Fibroblast of skin of left biceps (primary cell): ENCODE results near the gene PLD6.

Source experiments
- DNase-seq, 2 experiments: peaks; one replicate each; pipeline ENCODE4 v3.0.0-alpha.2; 2013; ENCODE audit warnings: low read depth in 2 of 2

The PLD6 gene

GRCh38 chr17:17227608-17228520 is 21.7 kb upstream of the PLD6 start:
- DNase-seq = no peak

- no peak for DNase-seq
These were observed 20.5 kb upstream of the PLD6 start for GRCh38 chr17:17226451-17227265.

GRCh38 chr17:17225901-17226300 is 19.8 kb upstream of the PLD6 start:
- DNase-seq = no peak

- no peak for DNase-seq
These were observed 18.0 kb upstream of the PLD6 start for GRCh38 chr17:17224137-17224536.

DNA sequence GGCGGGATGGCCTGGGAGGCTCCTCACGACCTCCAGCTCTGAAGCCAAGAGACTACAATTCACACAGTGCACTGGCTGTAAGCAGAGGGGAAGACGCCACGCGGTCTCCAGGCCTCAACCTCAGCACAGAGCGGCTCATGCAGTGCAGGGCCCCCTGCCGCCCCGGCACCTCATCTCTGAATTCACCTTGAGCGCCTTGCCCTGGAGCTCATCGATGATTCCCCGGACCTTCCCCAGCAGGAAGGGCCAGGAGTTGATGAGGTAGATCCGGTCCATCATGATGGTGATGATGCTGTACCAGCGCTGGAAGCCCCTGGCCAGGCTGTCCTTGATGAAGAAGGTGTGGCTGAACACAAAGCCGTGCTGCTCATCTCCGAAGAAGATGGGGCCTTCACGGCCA is 17.6 kb upstream of the PLD6 start:
- DNase-seq = no peak

DNA sequence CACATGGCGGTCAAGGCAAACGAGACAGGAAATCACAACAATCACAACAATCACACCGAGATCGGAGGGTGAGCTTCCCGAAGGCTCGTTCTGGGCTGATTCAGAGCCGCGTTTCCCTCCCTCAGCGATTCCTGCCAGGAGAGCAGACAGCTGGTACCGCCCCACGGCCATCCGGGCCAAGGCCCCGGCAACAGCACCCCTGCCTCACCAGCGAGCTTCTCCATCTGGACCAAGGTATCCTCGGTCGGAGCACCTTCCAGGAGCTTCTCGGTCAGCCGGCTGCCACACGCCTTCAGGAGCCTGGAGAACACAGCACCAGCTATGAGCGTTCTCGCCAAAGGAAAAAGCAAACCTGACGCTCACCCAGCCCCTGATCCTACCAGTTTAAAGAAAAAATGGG is 15.2 kb upstream of the PLD6 start:
- DNase-seq = no peak

GRCh38 chr17:17220529-17220928 is 14.4 kb upstream of the PLD6 start:
- no peak for DNase-seq

DNA sequence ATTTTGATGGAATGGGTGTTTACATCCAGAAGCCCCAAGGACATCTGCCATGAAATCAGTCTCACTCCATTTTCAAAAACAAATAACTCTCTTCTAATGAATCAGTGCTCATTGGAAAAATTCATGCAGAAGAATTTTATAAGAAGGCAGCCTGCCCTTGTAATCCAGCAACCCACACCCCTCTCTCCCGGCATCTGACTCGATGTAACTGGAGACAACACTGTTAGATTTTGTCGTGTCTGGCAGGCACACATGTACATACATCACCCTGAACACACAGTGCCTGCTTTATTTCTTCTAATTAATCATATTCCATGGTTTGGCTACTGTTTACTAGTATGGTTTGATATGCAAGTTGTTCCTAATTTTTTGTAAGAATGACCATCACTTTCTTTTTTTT is 11.9 kb upstream of the PLD6 start:
- no peak for DNase-seq

- DNase-seq = no peak
These were observed 10.6 kb upstream of the PLD6 start for GRCh38 chr17:17216776-17217175.

- DNase-seq = no peak
These were observed 10.1 kb upstream of the PLD6 start for GRCh38 chr17:17216236-17216635.

DNA sequence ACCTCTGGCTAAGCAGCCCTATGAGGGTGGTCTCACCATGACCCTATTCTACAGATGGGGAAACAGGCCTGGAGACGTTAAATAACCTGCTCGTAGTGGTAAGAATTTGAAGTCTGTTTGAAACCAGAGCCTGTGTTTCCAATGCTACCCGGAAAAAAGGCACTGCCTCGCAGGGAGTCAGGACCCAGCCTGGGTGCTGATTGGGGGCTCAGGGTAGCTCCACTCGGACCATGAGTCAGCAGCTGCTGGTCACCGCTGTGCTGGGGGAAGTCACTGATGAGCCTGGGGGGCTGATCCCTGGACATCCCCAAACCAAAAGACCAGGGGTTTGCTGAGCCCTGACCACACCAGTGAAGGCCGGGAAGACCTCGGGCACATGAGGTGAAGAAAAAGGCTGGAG is 9.4 kb upstream of the PLD6 start:
- no peak for DNase-seq

- DNase-seq = no peak
These were observed 8.7 kb upstream of the PLD6 start for GRCh38 chr17:17214646-17215436.

DNA sequence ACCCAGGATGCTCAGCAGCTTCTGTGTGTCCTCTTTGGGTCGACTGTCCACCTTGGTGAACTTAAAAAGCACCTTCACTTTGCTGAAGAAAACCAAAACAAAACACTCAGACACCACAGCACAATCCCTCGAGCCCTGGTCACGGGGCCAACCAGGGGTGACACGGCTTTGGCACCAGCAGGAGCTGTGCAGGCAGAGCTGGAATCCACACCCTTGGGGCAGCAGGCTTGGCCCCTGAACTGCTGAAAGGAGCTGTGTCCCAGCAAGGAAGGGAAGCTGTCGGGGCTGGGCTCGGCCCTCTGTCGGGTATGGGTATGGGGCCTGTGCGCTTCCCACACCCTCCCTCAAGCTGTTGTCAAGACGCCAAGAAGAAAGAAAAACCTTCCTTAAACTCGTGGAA is 7.6 kb upstream of the PLD6 start:
- no peak for DNase-seq

- DNase-seq = no peak
These were observed 1.9 kb upstream of the PLD6 start for GRCh38 chr17:17207998-17208397.

DNA sequence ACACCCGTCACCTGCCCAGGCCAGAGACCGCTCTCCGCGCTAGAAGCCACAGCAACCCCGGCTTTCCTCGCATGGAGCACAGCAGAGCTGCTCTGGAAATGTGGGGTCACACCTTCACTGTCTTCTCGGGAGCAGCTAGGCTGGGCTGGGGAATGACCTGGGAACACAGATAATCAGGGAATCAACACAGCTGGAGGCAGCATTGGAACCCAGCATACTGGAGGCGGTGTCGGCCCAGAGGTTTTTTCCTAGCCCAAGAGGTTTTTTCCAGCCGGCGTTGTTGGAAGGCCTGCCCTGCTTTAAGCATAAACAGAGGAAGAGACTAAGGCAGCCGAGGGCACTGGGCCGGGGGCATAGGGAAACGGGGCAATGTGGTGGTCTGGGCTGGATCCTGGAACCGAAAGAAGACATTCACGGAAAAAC is 791 bp upstream of the PLD6 start:
- no peak for DNase-seq

- no peak for DNase-seq
These were observed 587 bp downstream of the PLD6 start for GRCh38 chr17:17205368-17206123.

DNA sequence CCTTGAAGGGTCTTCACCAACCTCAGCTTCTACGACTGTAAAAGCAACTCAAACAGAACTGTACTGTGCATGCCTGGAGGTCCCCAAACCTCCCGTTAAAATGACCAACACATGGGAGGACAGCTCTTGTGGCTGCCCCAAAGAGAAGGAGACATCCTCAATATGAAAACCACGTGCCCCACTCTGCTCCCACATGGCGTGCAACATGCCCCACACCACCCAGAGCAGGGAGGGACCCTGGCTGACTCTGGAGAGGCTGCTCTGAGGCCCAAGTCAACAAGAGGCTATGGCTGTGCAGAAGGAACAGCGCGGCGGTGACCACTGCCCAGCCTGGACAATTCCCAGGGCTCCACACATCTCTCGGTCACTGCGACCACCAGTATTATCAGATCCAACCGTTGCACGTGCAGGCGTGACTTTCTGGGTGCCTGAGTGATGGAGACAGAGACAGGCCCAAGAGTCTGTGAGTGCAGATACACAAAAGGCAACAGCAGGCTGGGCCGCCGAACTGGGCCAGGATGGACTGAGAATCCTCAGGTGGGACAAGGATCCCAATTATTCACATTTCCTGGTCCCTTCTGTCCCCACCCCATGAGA is 1.4 kb downstream of the PLD6 start:
- DNase-seq = no peak

- DNase-seq = no peak
These were observed 2.0 kb downstream of the PLD6 start for GRCh38 chr17:17204041-17204591.

DNA sequence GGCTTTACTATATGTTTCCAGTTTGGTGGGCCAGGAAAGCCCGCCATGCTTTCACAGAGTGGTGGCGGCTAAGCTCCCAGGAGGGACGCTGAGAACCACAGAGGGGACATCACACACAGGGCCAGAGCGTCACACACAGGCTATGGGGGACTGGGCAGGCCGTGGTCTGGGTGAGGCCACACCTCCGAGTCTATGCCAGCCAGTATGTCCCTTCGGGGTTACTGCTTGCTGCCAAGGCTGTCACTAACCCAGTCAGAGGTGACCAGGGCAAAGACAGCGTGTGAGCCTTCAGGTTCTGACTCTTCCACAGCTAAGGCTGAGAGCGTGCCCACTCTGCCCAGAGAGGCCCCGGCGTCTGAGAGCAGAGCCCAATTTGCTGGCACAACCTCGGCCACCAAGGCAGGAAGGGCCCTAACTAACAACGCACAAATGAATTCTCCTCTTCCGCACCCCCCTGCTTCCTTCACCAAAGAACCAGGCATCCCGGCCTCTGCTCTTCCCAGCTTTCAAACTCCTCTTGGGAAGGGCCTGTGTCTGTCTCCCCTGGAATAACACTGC is 2.9 kb downstream of the PLD6 start:
- no peak for DNase-seq

DNA sequence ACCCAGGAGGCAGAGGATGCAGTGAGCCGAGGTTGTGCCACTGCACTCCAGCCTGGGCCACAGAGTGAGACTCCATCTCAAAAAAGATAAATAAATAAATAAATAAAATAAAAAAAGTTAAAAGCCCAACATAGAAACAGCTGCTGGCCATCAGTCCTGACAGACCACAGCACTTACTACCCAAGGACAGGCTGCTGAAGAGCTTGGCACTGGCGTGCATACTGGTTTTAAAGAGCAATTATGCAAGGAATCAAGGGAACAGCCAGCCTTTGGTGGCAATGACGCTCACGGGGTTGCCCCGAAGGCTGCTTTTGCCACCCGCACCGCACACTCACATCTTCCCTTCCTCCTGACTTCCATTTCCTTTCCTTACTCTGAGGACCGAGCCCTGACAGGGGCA is 4.2 kb downstream of the PLD6 start:
- no peak for DNase-seq
